HepG2 (cell line): ENCODE measurements around the gene LSR. TPM values are rescaled to one million over a fixed set of nuclear protein-coding genes. Genes with fewer than 3 reads are reported as not detected.
A peak's percentile ranks its signal among the peaks of the same experiment; 100 is the strongest.

Source experiments
- ARID5B ChIP-seq: IDR thresholded peaks from 2 replicates; pipeline ENCODE4 v1.4.0; 2020; ENCODE audit warnings: mild to moderate bottlenecking, missing genetic modification reagents
- ARNT2 ChIP-seq: sonication (generic); formaldehyde crosslinking; IDR thresholded peaks from 2 replicates; pipeline ENCODE4 v1.8.0; 2022; ENCODE audit warnings: mild to moderate bottlenecking, low read depth, missing genetic modification reagents, moderate library complexity
- IKZF4 ChIP-seq: sonication (generic); formaldehyde crosslinking; IDR thresholded peaks from 2 replicates; pipeline ENCODE4 v1.5.1; 2020; ENCODE audit warnings: borderline replicate concordance, mild to moderate bottlenecking, low read depth, missing genetic modification reagents; ENCODE audit errors: not compliant biosample characterization
- KMT2B ChIP-seq: IDR thresholded peaks from 2 replicates; pipeline ENCODE4 v1.6.1; 2016; ENCODE audit warnings: missing genetic modification reagents, missing compliant biosample characterization
- NFATC3 ChIP-seq: sonication (generic); formaldehyde crosslinking; IDR thresholded peaks from 2 replicates; pipeline ENCODE4 v1.5.1; 2020; ENCODE audit warnings: mild to moderate bottlenecking, missing genetic modification reagents
- RBM39 ChIP-seq: fragments of 200-400 bp; formaldehyde crosslinking; IDR thresholded peaks from one replicate; pipeline ENCODE4 v1.6.1; 2018; ENCODE audit warnings: antibody characterized with exemption, mild to moderate bottlenecking, low read depth, low read length; ENCODE audit not compliant: poor library complexity, severe bottlenecking
- RNF2 ChIP-seq: fragments of 450-650 bp; conservative IDR thresholded peaks from 2 replicates; pipeline ENCODE4 v1.6.1; 2016; ENCODE audit warnings: low read depth
- SAP130 ChIP-seq: IDR thresholded peaks from 2 replicates; pipeline ENCODE4 v1.6.1; 2016; ENCODE audit warnings: low read depth
- SP140L ChIP-seq: sonication (generic); formaldehyde crosslinking; IDR thresholded peaks from 2 replicates; pipeline ENCODE4 v1.4.0; 2020; ENCODE audit warnings: missing genetic modification reagents, borderline replicate concordance
- TBX2 ChIP-seq: sonication (generic); formaldehyde crosslinking; IDR thresholded peaks from 2 replicates; pipeline ENCODE4 v1.5.0; 2020; ENCODE audit warnings: missing genetic modification reagents, mild to moderate bottlenecking, borderline replicate concordance
- ZFP41 ChIP-seq: sonication (generic); formaldehyde crosslinking; IDR thresholded peaks from 2 replicates; pipeline ENCODE4 v1.4.0; 2020; ENCODE audit warnings: mild to moderate bottlenecking, missing genetic modification reagents, borderline replicate concordance
- ZNF136 ChIP-seq: sonication (generic); formaldehyde crosslinking; IDR thresholded peaks from 2 replicates; pipeline ENCODE4 v1.8.1; 2022; ENCODE audit warnings: low read depth, mild to moderate bottlenecking, moderate library complexity, missing genetic modification reagents
- ZNF354B ChIP-seq: sonication (generic); formaldehyde crosslinking; IDR thresholded peaks from 2 replicates; pipeline ENCODE4 v1.8.0; 2022; ENCODE audit warnings: mild to moderate bottlenecking, missing genetic modification reagents
- ZNF503 ChIP-seq: sonication (generic); formaldehyde crosslinking; IDR thresholded peaks from 2 replicates; pipeline ENCODE4 v1.4.0; 2020; ENCODE audit warnings: missing genetic modification reagents
- ZNF629 ChIP-seq: sonication (generic); formaldehyde crosslinking; conservative IDR thresholded peaks from 2 replicates; pipeline ENCODE4 v1.5.0; 2020; ENCODE audit warnings: missing genetic modification reagents
- ZNF740 ChIP-seq: sonication (generic); formaldehyde crosslinking; IDR thresholded peaks from 2 replicates; pipeline ENCODE4 v1.4.0; 2020; ENCODE audit warnings: missing genetic modification reagents
- ZNF772 ChIP-seq: sonication (generic); formaldehyde crosslinking; IDR thresholded peaks from 2 replicates; pipeline ENCODE4 v1.5.0; 2020; ENCODE audit warnings: mild to moderate bottlenecking, missing genetic modification reagents
- ZNF792 ChIP-seq: IDR thresholded peaks from 2 replicates; pipeline ENCODE4 v1.6.1; 2016
- ZSCAN9 ChIP-seq: IDR thresholded peaks from 2 replicates; pipeline ENCODE4 v1.6.1; 2016; ENCODE audit warnings: borderline replicate concordance
- polyA plus RNA-seq, 8 experiments: library from polyadenylated mRNA; depleted of rRNA in 3 of 8; stranded (reverse) in 7 of 8; unstranded in 1 of 8; fragments of >200 nt; fragmentation: Illumina TruSeq in 4 of 8; extraction: Trizol in 4 of 8; gene quantifications; 2 replicates each; pipeline versions ENCODE4 v1.2.1 to v1.2.3, GENCODE V29; 2011 to 2016; ENCODE audit warnings: low read depth in 4 of 8, missing spikeins in 1 of 8, mixed read lengths in 1 of 8; ENCODE audit not compliant: insufficient read depth in 1 of 8
- total RNA-seq, 5 experiments: library from RNA; depleted of rRNA; stranded (reverse); fragments of >200 nt; fragmentation: Illumina TruSeq; extraction: Trizol; gene quantifications; 2 replicates each; pipeline ENCODE4 v1.2.3, GENCODE V29; 2016; ENCODE audit warnings: low read depth in 1 of 5
- TF ChIP-seq, protein P1 (sequence below): sonication (generic); formaldehyde crosslinking; IDR thresholded peaks from 2 replicates; pipeline ENCODE4 v1.5.0; 2020; ENCODE audit warnings: mild to moderate bottlenecking, missing genetic modification reagents

The LSR gene
- total and polyA plus RNA-seq, 2 of the 13 experiments (the other 11 are each of a cell fraction or from before 2014, with no cell fraction given), result 29.2 to 79.2 TPM

DNA sequence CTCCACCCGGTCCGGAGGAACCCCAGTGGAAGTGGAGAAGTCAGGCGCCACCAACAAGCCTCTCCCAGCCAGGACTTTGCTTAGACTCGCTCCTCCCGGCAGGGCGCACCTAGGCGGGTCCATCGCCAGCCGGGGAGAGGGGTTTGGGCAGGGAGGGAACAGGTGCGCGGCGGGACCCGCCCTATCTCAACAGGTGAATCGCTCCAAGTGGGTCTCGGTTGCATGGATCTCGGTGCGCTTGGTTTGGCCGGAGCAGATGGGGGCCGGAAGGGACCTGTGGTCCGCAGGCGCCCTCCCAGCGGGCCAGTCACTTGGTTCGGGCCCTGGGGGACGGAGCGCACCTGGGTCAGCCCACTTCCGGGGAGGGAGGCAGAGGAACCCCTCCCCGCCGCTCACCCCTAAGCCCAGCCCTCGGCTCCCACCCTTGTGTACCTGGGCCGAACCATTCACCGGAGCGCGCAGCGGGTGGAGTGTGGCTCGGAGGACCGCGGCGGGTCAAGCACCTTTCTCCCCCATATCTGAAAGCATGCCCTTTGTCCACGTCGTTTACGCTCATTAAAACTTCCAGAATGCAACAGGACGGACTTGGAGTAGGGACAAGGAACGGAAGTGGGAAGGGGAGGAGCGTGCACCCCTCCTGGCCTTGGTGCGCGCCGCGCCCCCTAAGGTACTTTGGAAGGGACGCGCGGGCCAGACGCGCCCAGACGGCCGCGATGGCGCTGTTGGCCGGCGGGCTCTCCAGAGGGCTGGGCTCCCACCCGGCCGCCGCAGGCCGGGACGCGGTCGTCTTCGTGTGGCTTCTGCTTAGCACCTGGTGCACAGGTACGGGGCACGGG is at the start of gene LSR (continued):
- TF ChIP-seq ARNT2 (CRISPR knock-in tag) (peak; percentile 91; the same call in 1 of the 2 replicates), ZSCAN9 (CRISPR knock-in tag) (peak; percentile 84), NFATC3 (CRISPR knock-in tag) (0 out of 2 replicates have a peak, but pooled peaks have one; percentile 40), ZFP41 (CRISPR knock-in tag) (peak; percentile 94; the same call in 1 of the 2 replicates), ZNF136 (CRISPR knock-in tag) (no peak; the same call in 1 of the 2 replicates), ZNF354B (peak; percentile 18; the same call in 1 of the 2 replicates), TBX2 (peak; percentile 81; the same call in 1 of the 2 replicates), ARID5B (CRISPR knock-in tag) (0 out of 2 replicates have a peak, but pooled peaks have one; percentile 19), SP140L (CRISPR knock-in tag) (peak; percentile 47; the same call in 1 of the 2 replicates), RNF2 (peak; percentile 55), ZNF792 (CRISPR knock-in tag) (peak; percentile 75), ZNF629 (no peak; the same call in 1 of the 2 replicates), ZNF740 (CRISPR knock-in tag) (no peak; the same call in 1 of the 2 replicates), KMT2B (CRISPR knock-in tag) (peak; percentile 66; the same call in 1 of the 2 replicates), IKZF4 (CRISPR knock-in tag) (peak; percentile 48), ZNF772 (peak; percentile 85; the same call in 1 of the 2 replicates), SAP130 (CRISPR knock-in tag) (peak; percentile 83), RBM39 (peak; percentile 97), ZNF503 (CRISPR knock-in tag) (peak; percentile 18; the same call in 1 of the 2 replicates)
- TF ChIP-seq, protein P1, sequence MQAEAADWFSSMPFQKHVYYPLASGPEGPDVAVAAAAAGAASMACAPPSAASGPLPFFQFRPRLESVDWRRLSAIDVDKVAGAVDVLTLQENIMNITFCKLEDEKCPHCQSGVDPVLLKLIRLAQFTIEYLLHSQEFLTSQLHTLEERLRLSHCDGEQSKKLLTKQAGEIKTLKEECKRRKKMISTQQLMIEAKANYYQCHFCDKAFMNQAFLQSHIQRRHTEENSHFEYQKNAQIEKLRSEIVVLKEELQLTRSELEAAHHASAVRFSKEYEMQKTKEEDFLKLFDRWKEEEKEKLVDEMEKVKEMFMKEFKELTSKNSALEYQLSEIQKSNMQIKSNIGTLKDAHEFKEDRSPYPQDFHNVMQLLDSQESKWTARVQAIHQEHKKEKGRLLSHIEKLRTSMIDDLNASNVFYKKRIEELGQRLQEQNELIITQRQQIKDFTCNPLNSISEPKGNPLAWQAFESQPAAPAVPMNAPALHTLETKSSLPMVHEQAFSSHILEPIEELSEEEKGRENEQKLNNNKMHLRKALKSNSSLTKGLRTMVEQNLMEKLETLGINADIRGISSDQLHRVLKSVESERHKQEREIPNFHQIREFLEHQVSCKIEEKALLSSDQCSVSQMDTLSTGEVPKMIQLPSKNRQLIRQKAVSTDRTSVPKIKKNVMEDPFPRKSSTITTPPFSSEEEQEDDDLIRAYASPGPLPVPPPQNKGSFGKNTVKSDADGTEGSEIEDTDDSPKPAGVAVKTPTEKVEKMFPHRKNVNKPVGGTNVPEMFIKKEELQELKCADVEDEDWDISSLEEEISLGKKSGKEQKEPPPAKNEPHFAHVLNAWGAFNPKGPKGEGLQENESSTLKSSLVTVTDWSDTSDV, result no peak
